Colonic mucosa (tissue), 4 donors: ENCODE results near the gene ZNF726. TPM values are rescaled to one million over a fixed set of nuclear protein-coding genes. Genes with fewer than 3 reads are reported as not detected.

Experiments used
- DNase-seq: peaks from one replicate; pipeline ENCODE4 v3.0.0-alpha.2; 2020
- H3K27ac ChIP-seq: fragments of 200-600 bp; one replicate; pipeline ENCODE4 v1.8.0; 2021
- H3K27me3 ChIP-seq: fragments of 200-600 bp; one replicate; pipeline ENCODE4 v1.8.0; 2021
- H3K36me3 ChIP-seq: fragments of 200-600 bp; one replicate; pipeline ENCODE4 v1.8.0; 2021
- H3K4me1 ChIP-seq: fragments of 200-600 bp; one replicate; pipeline ENCODE4 v1.8.0; 2021; ENCODE audit warnings: mild to moderate bottlenecking
- H3K4me3 ChIP-seq: fragments of 200-600 bp; one replicate; pipeline ENCODE4 v1.8.0; 2021
- H3K9ac ChIP-seq, 2 donors: one replicate each; pipeline ENCODE4 v1.7.0; 2013; ENCODE audit warnings: control low read depth in 2 of 2, low read depth in 2 of 2, low read length in 2 of 2
- H3K9me3 ChIP-seq: fragments of 200-600 bp; one replicate; pipeline ENCODE4 v1.8.0; 2021
- intact Hi-C: fragments of 100-400 bp; cut with DNase I; formaldehyde crosslinking; loops from one replicate; pipeline ENCODE4 v1.14.1; 2022
- total RNA-seq, 2 donors: library from RNA; stranded (reverse); fragmentation: NEBNext Ultra II Directional in 1 of 2; extraction: Animal tissue kit (Norgen Biotek cat#: 25700) in 1 of 2; gene quantifications; one replicate each; pipeline ENCODE4 v1.2.1, GENCODE V29; 2021
- TF ChIP-seq, protein P1 (sequence below): fragments of 200-600 bp; IDR thresholded peaks from one replicate; pipeline ENCODE4 v1.8.0; 2022; ENCODE audit warnings: antibody characterized with exemption, mild to moderate bottlenecking
- donor health status: healthy.
- donor health status: DM: no; HTN: no; CAD: no.
- donor health status: DM: no; HTN: no; CAD: no.

The ZNF726 gene
- total RNA-seq, 2 donors from 2014 or later = 0.93 to 4.2 TPM

DNA sequence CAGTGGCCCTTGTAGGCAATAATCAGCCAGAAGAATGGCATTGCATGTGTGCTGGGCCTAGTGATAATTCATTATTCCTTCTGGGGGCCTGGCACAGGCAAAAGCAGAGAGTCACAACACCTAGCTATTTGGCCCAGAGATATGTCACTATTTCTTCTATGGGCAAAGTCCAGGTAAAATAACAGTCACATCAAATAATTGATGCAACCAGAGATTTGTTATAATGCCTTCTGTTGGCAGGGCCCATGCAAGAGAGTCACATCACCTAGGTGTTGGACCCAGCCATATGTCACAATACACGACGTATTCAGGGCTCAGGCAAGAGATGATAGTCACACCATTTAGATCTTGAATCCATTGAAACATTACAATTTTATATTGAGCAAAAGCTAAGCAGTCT lies 66.1 kb downstream of the ZNF726 start:
- Histone ChIP-seq H3K9me3 (no peaks in the 10 kb centered on the region), H3K4me1 (no peaks in the 10 kb centered on the region), H3K36me3 (no peaks in the 10 kb centered on the region), H3K27me3 (no peaks in the 10 kb centered on the region), H3K27ac (no peak overlapping the region), H3K9ac (no peak overlapping the region), H3K4me3 (no peak overlapping the region)
- no peak for DNase-seq
- intact Hi-C loops = no loop called here
- TF ChIP-seq, protein P1, sequence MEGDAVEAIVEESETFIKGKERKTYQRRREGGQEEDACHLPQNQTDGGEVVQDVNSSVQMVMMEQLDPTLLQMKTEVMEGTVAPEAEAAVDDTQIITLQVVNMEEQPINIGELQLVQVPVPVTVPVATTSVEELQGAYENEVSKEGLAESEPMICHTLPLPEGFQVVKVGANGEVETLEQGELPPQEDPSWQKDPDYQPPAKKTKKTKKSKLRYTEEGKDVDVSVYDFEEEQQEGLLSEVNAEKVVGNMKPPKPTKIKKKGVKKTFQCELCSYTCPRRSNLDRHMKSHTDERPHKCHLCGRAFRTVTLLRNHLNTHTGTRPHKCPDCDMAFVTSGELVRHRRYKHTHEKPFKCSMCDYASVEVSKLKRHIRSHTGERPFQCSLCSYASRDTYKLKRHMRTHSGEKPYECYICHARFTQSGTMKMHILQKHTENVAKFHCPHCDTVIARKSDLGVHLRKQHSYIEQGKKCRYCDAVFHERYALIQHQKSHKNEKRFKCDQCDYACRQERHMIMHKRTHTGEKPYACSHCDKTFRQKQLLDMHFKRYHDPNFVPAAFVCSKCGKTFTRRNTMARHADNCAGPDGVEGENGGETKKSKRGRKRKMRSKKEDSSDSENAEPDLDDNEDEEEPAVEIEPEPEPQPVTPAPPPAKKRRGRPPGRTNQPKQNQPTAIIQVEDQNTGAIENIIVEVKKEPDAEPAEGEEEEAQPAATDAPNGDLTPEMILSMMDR = no peak

DNA sequence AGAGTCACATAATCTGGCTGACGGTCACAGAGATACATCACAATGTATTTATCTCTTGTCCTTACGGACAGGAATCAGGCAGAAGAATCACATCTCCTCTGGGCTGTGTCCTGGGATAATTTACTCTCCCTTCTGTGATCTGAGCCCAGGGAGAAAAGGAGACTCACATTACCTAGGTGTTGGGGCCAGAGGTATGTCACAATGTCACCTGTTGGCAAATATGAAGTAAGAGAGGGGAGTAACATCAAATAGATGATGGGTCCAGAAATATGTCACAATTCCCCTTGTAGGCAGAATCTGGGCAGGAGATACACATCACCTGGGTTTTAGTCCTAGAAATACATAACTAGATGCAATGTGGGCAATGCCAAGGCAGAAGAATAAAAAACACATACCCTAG lies 67.2 kb downstream of the ZNF726 start:
- intact Hi-C loops = no loop called here
- TF ChIP-seq, protein P1 = no peak
- Histone ChIP-seq H3K27ac (no peak overlapping the region), H3K4me1 (no peaks in the 10 kb centered on the region), H3K9ac (no peak overlapping the region), H3K27me3 (no peaks in the 10 kb centered on the region), H3K4me3 (no peak overlapping the region), H3K36me3 (no peaks in the 10 kb centered on the region), H3K9me3 (no peaks in the 10 kb centered on the region)
- DNase-seq = no peak

DNA sequence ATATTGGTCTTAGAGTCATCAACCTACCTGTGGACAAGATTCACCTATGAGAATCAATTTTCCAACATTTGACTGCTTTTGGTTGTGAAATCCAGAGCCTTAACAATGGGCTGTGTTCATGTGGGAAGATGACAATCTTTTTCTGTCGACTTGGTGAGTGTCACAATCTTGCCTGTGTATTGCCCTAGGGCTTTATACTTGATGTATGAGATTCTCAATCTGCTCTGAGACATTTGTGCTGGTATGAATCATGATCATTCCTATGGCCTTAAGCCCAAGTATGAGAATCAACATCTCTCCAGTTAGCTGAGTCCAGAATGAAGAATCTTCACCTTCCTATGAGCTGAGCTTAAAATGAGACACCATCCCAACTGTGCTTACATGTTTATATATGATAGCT lies 68.7 kb downstream of the ZNF726 start:
- Histone ChIP-seq H3K9me3 (no peaks in the 10 kb centered on the region), H3K27me3 (no peaks in the 10 kb centered on the region), H3K27ac (no peak overlapping the region), H3K9ac (no peak overlapping the region), H3K4me1 (no peaks in the 10 kb centered on the region), H3K36me3 (no peaks in the 10 kb centered on the region), H3K4me3 (no peak overlapping the region)
- DNase-seq = no peak
- intact Hi-C loops = no loop called here
- TF ChIP-seq, protein P1 = no peak

Other genes with a start within 250 kb of the ZNF726 start
- 10 to 100 TPM; 10.3 to 13.2 TPM for gene ZNF675, start 227.7 kb upstream of the ZNF726 start, total RNA-seq
- gene ZNF681, start 156.0 kb upstream of the ZNF726 start, total RNA-seq = 1 to 10 TPM; 2.9 to 3.2 TPM
- 10 to 100 TPM; 11.2 to 14.1 TPM for gene ZNF254, start 172.3 kb downstream of the ZNF726 start, total RNA-seq